ENCODE data around the gene SLC16A1.

DNA sequence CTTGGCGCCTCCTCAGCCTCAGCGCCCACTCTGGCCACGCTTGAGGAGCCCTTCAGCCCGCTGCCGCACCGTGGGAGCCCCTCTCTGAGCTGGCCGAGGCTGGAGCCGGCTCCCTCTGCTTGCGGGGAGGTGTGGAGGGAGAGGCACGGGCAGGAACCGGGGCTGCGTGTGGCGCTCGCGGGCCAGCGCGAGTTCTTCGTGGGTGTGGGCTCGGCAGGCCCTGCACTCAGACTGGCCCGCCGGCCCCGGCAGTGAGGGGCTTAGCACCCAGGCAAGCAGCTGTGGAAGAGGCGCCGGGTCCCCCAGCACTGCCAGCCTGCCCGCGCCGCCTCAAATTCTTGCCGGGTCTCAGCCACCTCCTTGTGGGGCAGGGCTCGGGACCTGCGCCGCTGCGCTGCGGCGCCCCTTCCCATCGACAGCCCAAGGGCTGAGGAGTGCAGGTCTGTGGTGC lies 61.4 kb downstream of the SLC16A1 start:
- TF ChIP-seq, protein P1, sequence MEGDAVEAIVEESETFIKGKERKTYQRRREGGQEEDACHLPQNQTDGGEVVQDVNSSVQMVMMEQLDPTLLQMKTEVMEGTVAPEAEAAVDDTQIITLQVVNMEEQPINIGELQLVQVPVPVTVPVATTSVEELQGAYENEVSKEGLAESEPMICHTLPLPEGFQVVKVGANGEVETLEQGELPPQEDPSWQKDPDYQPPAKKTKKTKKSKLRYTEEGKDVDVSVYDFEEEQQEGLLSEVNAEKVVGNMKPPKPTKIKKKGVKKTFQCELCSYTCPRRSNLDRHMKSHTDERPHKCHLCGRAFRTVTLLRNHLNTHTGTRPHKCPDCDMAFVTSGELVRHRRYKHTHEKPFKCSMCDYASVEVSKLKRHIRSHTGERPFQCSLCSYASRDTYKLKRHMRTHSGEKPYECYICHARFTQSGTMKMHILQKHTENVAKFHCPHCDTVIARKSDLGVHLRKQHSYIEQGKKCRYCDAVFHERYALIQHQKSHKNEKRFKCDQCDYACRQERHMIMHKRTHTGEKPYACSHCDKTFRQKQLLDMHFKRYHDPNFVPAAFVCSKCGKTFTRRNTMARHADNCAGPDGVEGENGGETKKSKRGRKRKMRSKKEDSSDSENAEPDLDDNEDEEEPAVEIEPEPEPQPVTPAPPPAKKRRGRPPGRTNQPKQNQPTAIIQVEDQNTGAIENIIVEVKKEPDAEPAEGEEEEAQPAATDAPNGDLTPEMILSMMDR (IDR thresholded peaks at IDR 0.05) = no peak
- no peak for TF ChIP-seq POLR2A (IDR thresholded peaks at IDR 0.05)

Measured in right lobe of liver (tissue), 4 donors.